HK-2 (cell line): ENCODE measurements around the gene PIGN.

Source experiments
- DNase-seq: peaks from one replicate; pipeline ENCODE4 v3.0.0-alpha.2; 2018; ENCODE audit not compliant: unreplicated experiment

PIGN gene, protein sequence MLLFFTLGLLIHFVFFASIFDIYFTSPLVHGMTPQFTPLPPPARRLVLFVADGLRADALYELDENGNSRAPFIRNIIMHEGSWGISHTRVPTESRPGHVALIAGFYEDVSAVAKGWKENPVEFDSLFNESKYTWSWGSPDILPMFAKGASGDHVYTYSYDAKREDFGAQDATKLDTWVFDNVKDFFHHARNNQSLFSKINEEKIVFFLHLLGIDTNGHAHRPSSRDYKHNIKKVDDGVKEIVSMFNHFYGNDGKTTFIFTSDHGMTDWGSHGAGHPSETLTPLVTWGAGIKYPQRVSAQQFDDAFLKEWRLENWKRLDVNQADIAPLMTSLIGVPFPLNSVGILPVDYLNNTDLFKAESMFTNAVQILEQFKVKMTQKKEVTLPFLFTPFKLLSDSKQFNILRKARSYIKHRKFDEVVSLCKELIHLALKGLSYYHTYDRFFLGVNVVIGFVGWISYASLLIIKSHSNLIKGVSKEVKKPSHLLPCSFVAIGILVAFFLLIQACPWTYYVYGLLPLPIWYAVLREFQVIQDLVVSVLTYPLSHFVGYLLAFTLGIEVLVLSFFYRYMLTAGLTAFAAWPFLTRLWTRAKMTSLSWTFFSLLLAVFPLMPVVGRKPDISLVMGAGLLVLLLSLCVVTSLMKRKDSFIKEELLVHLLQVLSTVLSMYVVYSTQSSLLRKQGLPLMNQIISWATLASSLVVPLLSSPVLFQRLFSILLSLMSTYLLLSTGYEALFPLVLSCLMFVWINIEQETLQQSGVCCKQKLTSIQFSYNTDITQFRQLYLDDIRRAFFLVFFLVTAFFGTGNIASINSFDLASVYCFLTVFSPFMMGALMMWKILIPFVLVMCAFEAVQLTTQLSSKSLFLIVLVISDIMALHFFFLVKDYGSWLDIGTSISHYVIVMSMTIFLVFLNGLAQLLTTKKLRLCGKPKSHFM

GRCh38 chr18:62186774-62187542 is at the start of gene PIGN, which contains the start of gene RELCH:
Gene PIGN, minus strand, starts transcription at chr18:62187056. Its CDS starts 25,703 bp downstream, at chr18:62161353.
Gene RELCH, plus strand, starts transcription at chr18:62187255. Its CDS starts 251 bp downstream, at chr18:62187506.
- DNase-seq: peak; percentile 95

DNA sequence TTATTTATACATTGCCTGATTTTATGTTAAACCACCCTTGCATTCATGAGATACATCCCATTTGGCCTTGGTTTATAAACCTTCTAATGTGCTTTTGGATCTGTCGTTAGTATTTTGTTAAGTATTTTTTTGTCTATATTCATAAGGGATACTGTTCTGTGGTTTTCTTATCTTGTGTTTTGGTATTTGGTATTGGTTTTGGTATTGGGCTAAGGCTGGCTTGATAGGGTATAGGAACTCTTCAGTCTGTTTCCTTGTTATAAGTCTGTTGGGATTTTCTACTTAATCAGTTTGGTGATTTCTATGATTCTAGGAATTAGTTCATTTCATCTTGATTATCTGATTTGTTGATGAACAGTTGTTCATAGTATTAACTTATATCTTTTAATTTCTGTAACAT is 49.4 kb upstream of the PIGN start:
- DNase-seq: no peak

DNA sequence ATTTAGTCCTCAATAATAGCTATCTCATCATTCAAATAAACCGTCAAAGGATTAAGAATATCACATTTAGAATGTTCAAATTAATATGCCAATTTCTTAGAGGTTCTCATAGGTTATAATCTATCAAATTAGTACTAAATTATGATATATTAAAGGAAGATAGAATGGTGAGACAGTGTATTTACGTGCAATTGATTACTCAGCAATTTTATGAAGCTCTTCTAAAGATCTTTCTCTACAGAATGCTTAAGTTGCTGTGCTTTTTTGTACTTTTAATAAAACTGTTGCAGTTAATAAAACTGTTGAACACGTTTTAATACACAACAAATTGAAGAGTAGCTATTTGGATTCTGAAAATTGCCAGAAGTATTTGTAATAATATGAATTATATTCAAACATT is 39.2 kb upstream of the PIGN start:
- no peak for DNase-seq

DNA sequence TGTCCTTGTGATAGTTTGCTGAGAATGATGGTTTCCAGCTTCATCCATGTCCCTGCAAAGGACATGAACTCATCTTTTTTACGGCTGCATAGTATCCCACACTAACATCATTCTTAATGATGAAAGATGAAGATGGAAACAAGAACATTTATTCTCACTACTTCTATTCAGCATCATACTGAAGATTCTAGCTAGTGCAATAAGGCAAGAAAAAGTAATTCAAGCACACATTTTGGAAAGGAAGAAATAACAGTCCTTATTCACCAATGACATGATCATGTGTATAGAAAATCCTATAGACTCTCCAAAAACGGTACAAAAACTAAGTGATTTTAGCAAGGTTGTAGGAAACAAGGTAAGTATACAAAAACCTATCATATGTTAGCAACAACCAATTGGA is 37.4 kb upstream of the PIGN start:
- no peak for DNase-seq

GRCh38 chr18:62214790-62215189 is 27.9 kb upstream of the PIGN start:
- DNase-seq: no peak

DNA sequence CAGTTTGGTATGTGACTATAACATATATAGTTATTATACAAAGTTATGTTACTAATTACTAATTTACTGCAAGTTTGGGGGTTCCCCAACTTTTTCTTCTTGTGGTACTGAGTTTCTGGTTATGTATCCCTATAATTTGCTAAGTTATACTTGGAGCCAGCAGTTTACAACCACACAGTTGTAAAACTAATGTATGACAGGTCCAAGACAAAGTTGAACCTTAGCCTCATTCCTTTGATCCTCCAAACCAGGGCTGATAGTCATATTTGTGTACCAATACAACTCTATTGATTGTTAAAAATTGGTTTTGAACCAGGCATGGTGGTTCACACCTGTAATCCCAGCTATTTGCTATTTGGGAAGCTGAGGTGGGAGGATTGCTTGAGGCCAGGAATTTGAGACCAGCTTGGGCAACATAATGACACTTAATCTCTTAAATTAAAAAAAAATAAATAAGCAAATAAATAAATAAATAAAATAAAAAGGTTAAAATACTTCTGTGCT is 24.5 kb upstream of the PIGN start:
- DNase-seq: no peak

- DNase-seq: no peak
Measured at GRCh38 chr18:62210138-62210537, 23.3 kb upstream of the PIGN start.

GRCh38 chr18:62209046-62209445 is 22.2 kb upstream of the PIGN start:
- no peak for DNase-seq

- DNase-seq: no peak
Measured at GRCh38 chr18:62206593-62206992, 19.7 kb upstream of the PIGN start.

DNA sequence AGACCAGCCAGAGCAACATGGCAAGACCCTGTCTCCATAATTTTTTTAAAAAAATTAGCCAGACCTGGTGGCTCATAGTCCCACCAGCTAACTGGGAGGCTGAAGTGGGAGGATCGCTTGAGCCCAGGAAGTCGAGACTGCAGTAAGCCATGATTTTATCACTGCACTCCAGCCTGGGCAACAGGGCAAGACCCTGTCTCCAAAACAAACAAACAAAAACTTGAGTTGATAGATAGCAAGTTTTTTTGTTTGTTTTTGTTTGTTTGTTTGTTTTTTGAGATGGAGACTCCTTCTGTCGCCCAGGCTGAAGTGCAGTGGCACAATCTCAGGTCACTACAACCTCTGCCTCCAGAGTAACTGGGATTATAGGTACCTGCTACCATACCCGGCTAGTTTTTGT is 19.0 kb upstream of the PIGN start:
- DNase-seq: no peak

DNA sequence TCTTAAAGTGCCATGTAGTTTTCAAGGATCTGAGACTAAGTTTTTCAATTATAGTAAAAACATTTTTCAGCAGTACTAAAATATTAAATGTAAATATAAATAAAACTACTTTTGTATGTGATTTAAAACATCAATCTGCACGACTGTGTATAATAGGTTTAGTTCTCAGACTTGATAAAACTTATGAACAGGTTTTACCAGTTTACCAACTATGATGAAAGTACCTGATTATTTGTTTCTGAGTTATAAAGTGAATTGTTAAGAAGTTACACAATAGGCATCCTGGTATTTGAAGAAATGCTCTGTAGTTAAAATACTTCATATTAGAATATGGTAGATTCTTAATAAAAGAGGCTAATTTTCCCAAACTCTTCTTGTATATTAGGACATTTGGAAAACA is 15.0 kb upstream of the PIGN start:
- no peak for DNase-seq

- no peak for DNase-seq
Measured at GRCh38 chr18:62200121-62200914, 13.5 kb upstream of the PIGN start.

DNA sequence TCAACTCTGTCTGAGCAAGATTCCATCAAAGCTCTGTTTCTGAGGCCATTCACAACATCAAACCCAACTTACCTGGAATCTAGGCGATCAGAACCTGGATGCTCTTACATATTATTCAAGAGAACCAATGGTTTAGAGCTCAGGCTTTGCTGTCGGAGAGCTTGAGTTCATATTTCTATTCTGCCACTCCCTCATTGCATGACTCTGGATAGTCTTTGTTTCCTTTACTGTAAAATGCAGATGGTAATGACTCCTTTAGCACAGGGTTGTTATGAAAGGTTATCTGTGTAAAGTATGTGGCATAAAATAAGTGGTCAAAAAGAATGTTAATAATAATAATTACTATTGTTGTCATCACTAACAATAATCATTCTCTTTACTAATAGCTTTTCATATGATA is 12.8 kb upstream of the PIGN start:
- DNase-seq: no peak

DNA sequence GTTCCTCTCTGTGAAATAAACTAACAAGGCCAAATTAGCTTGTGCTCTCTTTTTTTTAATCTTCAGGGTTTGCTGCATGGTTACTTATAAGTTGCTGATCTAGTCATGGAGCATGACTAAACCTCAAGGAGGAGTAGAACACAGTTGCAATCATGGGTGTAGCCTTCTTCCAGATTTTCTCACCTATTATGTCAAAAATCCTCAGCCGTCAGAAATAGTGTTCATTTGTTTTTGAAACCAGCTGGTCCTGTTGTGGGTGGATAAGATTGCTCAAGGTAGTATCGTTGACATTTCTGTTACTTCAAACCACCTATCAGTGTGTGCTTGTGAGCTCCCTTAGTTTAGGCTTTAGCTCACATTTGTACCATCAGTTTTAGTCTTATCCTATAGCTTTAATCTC is 11.4 kb upstream of the PIGN start:
- no peak for DNase-seq

- no peak for DNase-seq
Measured at GRCh38 chr18:62196980-62197379, 10.1 kb upstream of the PIGN start.

DNA sequence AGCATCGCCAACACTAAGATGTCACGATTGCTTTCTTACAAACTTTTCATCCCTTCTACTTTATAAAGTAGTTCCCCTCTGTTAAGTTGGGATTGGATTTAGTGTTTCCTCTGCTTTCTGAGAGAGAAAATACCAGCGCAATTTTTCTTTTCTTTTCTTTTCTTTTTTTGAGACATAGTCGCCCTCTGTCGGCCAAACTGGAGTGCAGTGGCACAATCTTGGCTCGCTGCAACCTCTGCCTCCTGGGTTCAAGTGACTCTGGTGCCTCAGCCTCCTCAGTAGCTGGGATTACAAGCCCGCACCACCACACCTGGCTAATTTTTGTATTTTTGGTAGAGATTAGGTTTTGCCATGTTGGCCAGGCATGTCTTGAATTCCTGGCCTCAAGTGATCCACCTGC is 9.2 kb upstream of the PIGN start:
- no peak for DNase-seq

DNA sequence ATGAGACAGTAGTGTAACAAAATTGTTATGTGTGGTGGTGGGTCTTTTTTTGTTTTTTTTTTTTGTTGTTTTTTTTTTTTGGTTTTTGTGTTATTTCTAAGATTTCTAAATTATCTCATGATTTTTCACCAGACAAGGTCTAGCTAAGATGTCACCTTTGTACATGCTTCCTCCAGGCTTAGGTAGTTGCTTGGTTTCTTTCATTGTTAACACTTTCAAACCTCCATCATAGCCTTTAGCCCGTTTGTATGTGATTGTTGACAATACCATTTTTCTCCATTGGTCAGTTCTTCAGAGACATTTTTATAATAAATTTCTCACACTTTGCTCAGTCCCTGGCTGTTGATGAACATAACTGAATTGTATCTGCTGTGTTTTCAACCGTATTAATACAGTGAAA is 2.4 kb upstream of the PIGN start:
- no peak for DNase-seq

- peak; percentile 11 for DNase-seq
Measured at GRCh38 chr18:62187543-62188510, 971 bp upstream of the PIGN start.

DNA sequence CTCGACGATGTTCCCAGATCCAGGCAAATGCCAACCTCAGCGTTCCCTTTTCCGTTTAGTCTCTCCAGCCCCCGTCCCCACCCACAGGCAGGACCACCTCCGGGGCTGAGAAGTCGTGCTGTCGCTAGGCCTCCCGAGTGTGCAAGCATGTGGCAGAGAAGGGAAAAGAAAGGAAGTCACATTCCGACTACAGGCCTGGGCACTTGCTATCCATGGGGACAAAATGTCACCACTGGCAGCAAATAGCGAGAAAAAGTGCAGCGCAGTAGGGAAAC is 420 bp downstream of the PIGN start:
- no peak for DNase-seq

DNA sequence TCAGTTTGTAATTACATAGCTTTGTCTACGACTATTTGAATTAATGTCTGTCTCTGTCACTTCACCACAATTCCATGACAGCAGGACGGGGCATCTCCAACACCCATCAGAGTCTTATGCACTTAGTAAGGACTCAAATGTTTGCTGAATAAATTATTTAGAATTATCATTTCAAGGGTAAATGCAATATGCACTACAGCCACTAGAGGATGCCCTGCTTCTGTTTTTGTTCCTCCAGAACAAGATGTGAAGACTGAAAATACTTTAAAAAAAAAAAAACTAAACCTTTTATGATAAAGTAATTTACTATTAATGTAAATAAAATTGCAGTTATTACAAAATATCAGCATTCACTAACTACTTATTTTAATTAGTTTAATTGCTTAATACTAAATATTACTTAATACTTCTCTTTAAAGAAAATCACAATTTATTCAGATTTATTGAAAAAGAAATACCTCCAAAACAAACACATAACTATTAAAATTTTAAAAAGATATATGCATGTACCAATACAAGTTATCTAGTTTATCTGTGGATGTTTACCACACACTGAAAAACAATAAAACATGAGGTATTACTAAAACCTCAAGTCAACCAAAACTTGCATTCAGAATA is 3.2 kb downstream of the PIGN start:
- no peak for DNase-seq
